HG03469 (cell line): ENCODE data around the gene BCAS1.

Experiments
- ATAC-seq: cut with Tn5 transposase; IDR thresholded peaks from one replicate; pipeline ENCODE4 v1.9.1; 2021; ENCODE audit warnings: mild to moderate bottlenecking, moderate library complexity, moderate number of reproducible peaks; ENCODE audit not compliant: unreplicated experiment

BCAS1 gene

DNA sequence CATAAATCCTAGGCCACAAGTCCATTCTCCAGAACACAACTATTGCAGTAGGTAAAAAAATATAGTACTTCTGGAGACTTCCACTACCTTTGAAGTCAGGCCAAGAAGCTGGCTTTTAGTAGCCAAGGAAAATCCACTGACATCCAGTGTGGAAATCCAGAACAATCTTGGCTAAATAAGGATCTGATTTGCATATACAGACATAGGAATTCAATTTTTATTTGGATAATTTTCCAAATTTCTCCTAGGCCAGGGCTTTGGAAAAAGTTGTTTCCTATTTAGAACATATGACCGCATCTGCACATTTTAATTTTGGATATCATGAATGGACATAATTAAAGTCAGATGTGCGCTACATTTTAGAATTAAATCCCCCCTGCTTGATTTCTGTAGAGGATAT lies 100.2 kb downstream of the BCAS1 start:
- no peak for ATAC-seq

DNA sequence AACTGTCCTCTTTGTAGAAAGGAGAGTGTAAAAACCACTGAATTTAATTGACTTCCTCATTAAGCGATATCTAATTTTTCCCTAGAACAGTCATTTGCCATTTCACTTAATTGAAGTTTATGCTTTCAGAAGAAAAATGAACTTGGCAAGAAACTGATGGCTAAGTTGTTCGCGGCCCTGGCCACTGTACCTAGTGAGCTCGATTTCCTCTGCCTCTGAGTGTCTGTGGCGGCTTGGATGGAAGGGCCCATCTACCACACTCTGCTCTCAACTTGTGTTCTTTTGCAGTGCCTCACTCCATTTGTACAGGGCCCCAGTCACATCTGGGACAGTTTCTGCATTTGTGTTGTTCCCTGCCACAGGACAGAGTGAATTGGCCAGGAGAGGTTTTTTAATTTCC lies 102.9 kb downstream of the BCAS1 start:
- no peak for ATAC-seq

DNA sequence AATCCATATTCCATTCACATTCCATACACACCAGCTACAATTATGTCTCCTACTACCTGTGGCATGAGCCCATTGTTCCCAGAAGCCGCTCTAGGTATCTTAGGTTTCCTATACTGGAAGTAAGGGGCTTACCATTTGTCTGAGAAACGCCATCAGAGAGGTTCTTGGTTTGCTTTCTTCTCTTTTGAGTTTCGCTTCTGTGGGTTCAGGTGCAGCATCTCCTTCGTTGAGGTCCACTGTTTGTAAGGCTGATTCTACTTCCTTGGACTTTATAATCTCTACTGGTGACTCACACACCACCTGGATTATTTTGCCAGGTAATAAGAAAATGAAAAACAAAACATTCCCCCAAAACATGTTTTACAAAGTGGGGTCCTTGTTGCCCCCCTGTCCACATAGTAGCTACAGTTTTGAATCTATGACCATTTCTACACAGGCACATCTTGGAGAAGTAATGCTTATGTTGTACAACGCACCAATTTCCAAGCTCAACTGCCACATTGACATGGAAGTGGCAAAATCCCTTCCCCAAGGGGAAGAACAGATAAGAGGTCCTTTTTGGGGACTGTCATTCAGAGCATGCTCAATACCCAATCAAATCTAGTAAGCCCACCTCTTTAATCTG lies 103.5 kb downstream of the BCAS1 start:
- ATAC-seq = no peak

DNA sequence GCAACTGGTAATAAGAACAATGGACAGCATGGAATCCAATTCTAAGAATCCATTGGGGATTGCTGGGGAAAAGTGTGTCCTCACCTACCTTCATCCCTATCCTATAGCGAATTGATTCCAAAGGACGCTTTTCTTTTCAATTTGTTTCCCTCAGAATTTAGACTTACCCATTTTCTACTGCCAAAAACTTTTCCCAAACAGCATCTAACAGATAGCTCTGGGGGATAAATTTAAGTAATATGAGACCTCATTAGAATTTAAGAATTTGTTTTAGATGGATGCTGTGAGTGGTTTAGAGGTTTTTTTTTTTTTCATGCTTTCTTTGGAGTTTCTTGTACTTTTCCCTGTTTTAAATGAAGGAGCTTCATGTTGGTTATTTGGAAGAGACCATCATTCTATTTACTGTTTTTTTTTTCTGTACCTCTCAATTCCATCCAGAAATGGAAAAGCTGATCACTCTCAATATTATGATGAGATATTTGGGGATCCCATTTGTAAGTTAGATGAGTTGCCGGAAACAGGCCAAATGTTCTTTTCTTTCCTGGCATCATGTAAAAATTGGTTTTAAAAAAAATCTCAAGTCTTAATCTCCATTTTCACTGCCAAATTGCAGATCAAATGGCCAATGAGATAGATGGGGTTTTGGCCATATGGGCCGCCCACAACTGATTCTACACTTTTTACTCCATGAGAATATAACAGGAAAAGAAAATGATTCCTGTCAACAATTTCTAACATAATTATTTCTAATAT lies 105.7 kb downstream of the BCAS1 start:
- ATAC-seq = no peak

DNA sequence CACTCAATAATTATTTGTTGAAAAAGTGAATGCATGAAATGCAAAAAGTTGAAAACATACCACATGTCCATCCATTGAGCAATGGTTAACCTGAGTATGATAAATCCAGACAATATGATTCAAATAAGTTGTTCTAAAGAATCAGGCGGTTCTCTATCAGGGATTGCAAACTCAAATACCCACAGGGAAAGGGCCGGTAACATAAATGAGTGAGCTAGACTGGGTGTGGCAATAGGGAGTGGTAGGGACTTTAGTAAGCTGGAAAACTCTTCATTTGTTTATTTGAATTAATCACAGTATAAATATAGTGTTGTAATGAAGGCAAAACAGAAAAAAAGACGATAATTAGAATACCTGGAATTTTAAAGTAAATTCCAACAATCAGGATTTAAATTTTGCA lies 106.3 kb downstream of the BCAS1 start:
- no peak for ATAC-seq

DNA sequence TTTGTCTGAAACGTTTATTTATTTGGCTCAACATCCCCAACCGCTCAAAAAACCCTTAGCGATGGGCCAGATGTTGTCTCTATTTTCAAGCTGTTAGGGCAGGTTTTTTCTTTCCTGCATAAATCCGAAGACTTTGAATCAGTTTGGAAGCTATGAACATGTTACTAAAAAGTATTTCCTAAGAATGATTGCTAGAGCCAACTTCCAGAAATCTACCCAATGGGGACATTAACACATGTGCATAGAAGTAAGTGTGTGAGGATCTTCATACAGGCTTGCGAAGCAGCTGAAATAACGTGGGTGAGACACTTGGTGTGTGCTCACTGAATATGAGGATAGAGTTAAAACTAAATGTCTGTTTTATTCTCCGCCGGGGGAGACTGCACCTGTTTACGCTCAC lies 106.8 kb downstream of the BCAS1 start:
- ATAC-seq = no peak

DNA sequence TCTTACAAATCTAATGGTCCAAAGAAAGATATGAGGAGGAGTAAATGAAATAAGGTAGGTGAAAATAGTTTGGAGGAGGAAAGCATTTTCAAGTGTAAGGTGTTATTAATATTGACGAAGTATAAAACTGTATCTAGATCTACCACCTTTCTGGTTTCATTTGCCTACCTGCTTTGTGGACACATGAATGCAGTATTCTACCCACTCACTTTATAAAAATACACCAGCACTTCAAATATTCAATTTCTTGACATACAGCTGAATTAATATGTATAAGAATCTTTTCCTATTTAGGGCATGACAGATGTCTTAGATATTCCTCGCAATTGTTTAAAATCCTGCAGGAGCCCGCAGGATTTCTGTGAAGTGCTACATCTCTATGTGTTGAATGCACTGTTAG lies 108.0 kb downstream of the BCAS1 start:
- no peak for ATAC-seq

DNA sequence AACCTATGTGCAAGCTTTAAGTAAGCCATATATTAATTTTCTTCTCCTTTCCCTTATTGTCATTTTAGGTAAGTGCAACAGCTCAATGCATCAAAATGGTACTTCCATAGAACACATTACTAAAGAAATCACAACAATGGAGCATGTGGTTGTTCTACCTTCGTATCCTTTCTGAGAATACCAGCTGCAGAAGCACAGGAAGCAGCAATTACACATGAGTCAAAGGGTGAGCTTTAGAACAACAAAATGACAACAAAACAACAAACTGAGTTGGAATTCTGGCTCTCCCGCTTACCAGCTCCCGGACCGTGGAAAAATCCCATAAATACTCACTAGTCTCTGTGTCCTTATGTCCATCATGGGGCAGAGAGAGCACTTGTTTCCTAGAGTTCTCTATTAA lies 108.9 kb downstream of the BCAS1 start:
- ATAC-seq = no peak

DNA sequence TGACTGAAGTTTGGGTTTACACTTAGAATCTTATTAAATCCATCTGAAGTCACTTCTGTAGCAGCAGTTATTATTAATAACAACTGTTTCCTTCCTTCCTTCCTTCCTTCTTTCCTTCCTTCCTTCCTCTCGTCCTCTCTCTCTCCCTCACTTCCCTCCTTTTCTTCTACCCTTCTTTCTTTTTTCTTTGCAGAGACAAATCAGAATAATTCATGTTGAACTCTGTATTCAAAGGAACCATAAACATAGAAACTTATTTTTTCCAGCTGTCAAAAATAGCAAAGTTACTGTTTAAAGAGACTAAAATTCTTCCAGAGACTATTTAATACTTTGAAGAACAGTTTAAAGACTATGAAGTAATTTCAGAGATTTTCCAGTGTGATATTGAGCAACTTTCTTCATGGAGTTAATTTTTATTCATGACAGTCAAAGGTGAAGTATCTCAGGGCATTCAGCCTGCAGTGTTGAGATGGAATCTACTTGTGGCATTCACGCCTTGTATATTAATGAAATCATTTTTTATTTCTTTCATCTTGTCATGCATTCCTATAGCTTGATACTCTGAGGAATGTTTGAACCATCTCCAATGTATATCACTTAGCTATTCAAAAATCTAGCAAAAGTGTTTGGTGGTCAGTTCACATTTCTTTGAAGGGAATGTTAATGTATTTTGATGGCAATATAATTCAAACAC lies 109.7 kb downstream of the BCAS1 start:
- ATAC-seq = no peak

DNA sequence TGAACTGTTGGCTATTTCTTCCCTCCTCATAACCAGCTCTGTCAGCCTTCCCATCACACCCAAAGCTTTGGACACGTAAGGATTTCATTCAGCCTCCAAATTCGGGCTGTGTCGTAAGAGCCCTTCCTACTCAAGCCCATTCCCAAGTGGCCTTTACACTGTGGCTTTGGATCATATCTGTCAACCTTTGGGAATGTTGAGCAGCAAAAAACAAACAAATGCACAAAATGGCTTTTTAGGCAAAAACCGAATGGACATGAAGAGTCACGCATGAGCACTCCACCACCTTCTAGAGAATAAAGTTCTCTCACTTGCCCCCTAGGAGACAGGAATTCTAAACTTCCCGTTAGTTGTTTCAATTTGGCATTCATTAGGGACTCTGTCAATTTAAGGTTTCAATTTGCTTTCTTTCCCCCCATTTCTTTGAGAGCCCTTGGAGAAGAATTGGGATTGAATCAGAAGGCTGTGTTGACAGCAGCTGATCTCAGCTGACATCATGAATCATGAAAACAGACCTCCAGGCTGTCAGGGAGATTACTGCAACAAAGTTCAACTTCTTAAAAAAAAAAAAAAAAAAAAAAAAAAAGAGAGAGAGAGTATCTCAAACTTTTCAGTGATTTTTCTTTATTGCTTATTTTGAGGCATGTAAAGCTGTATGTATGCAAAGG lies 110.3 kb downstream of the BCAS1 start:
- no peak for ATAC-seq

DNA sequence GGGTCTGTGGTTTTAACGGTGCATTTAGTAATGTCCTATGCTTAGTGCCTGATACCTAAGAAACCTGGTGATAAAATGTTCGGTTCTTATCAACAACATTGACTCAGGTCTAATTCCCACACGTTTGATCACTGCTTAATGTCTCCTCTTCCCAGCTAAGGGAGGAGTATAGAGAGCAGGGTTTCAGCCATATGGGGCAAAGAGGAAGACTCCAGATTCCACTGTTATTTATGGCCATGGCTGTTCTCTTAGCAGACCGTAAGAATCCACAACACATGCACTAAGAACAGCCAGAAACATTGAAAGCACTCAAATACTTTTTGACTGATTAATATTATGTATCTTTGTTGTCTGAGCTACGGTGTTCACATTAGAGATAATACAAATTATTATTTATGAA lies 112.1 kb downstream of the BCAS1 start:
- ATAC-seq = no peak

DNA sequence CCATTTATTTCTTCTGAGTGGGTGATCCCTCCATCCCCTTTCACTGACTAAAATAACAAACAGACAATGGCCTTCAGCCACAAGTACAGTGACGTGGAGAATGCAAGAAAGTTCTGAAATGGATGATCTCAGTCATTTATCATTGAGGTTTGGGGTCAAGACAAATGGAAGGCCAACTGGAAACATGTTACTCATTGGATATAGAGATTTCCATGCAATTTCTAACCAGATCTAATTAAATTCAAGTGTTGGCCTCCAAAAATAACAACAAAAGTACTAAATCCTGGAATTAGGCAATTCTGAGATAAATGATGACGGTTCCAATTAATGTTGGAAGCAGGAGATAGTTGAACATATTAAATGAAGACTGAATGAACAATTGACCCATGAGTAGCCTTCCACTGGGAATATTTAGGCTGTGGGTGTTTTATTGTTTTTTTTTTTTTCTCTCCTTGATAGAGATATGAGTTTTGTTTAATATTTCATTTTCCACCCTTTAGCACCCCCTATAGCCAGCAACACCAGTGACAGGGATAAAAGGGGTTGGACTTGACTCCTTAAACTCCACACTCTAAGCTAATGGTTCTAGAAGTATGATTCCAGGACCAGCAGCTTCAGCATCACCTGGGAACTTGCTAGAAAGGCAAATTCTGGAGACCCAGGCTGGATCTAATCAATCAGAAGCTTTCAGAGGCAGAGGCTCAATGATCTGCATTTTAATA lies 112.8 kb downstream of the BCAS1 start:
- no peak for ATAC-seq

DNA sequence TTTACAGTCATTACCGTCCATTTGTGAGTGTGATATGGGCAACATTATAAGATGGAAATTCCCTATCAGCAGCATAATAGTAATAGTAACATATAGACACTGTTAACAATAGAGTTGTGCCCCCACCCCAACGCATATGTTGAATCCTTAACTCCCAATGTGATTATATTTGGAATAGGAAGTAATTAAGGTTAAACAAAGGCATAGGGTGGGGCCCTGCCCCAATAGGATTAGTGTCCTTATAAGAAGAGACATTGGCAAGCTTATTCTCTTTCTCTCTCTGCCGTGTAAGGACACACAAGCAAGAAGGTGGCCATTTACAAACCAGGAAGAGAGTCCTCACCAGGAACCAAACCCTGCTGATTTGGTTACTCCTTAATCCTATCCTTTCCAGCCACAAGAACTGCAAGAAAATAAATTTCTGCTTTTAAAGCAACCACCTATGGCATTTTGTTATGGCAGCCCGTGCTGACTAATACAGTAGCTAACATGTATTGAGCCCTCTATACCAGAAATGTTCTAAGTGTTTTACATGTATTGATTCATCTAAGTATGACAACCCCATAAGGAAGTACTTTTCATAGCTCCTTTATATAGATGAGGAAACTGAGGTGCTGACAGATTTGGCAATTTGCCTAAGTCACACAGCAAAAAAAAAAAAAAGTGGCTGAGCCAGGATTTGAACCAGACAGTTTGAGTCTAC lies 114.2 kb downstream of the BCAS1 start:
- no peak for ATAC-seq

DNA sequence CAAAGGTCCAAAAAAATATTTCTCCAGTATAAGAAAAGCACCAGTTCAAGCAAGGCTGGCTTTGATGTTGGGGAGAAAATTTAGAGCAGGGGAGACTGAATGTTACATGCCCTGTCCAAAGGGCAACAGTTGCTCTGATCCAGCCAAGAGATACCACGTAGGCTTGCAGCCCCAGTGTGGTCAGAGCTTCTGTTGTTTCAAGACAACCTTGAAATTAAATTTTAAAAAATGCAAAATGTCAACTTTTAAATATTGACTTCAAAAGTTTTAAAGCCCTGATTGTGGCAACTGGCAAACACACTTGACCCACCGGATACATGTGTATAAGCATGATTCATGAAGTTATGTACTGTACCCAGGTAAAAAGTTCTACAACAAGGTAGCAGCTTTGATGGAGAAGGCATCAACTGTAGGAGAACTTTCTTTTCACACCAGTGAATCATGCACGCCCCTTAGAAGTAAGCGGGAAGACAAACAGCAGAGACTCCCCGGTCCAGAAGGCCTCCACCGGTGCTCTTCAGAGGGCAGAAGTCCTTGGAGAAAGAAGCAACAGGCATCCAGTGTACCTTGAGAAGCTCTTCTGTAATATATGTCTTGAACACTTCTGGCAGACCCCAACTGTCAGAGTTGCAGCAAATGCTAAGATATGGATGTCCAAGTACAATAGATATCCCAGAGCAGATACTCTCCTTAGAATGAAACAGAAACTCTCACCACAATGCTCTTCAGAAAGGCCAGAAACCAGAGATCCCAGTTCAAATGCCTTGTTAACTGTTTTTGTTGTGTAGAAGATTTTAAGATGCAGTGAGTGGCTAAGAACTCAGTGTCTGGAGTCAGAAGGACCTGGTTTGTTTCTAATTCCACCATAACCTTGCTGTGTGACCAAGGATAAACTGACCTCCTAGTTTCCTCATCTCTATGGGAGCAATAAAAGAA lies 115.4 kb downstream of the BCAS1 start:
- no peak for ATAC-seq

DNA sequence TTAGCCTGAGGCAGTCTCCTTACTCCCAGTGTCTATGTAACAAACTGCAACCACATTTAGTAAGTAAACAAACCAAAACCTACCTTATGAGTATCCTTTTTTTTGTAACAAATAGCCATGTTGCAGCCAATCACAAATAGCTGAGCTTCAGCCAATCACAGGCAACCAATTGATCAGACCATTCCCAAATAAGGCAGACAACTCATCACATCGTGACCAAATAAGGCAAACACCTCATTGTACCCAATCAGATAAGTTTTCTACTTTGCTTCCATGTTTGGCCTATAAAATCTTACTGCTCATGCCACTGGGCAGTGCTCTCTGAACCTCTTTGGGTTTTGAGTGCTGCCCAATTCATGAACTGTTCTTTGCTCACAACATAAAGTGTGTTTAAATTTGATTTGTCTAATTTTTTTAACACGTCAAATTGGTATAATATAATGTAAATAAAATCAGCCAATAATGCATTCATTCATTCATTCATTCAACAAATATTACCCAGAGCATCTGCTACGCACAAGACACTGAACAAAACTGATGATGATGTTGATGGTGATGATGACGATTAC lies 117.8 kb downstream of the BCAS1 start:
- no peak for ATAC-seq

DNA sequence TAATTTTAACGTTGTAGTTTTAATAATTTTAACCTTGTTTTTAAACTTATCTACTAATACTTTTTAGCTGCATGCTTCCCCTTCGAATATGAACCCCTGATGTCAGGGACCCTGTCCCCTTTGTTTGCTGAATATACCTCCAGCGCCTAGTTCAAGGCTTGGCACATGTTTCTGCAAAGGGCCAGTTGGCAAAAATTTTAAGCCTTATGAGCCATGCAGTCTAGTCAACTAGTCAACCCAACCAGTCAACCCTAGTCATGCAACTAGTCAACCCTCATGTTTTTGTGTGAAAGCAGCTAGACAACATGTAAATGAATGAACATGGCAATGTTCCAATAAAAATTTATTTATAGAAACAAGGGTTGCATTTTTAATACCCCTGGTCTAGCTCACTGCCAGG lies 119.8 kb downstream of the BCAS1 start:
- ATAC-seq = no peak

DNA sequence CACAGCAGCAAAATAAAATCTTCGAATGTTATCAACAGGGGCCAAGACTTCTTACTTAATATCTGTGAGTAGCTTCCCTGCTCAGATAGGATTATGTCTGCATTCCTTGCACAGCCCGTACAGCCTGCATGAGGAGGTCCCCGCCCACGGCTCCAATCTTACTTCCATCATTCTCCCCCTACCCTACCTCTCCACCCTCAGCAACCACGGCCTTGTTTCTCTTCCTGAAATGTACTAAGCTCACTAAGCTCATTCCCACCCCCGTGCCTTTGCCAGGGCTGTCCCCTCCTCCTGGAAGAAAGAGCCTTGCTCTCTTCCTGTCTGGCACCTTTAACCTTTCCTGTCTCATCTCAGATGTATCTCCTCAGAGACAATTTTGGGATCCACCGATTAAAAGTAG lies 120.4 kb downstream of the BCAS1 start:
- ATAC-seq = no peak

DNA sequence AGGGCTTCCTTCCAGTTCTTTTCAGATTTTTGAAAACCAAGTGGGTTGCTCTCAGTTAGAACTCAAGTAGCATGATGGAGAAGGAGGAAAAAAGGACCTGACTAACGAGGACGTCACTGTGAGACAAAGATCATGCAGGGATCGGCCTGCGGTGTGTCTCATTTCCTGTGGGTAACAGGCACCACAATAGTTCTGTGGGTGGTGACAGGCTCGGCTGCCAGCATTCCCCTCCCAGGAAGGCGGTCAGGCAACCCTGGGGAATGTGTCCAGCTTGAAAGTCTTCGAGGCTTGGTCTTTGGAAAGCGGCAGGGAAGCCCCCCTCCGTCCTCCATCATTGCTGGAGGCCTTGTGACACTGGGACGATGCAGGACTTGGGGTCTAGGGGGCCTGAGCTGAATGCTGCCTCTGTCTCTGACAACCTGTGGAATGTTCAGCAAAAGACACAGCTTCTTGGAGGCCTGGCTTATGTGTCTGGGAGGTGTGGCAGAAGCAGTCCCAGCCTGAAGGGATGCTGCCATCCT lies 121.0 kb downstream of the BCAS1 start:
- ATAC-seq = peak; percentile 61
